ENCODE measurements around the gene LRPAP1.

Gene LRPAP1

GRCh38 chr4:3530663-3531254 lies 1.5 kb downstream of the LRPAP1 start:
- no peak for DNase-seq

- no peak for DNase-seq
Measured at GRCh38 chr4:3530051-3530450, 2.2 kb downstream of the LRPAP1 start.

- DNase-seq, result no peak
Measured at GRCh38 chr4:3529363-3529762, 2.9 kb downstream of the LRPAP1 start.

- no peak for DNase-seq
Measured at GRCh38 chr4:3527914-3528876, 4.0 kb downstream of the LRPAP1 start.

- DNase-seq, result no peak
Measured at GRCh38 chr4:3527101-3527913, 4.9 kb downstream of the LRPAP1 start.

- no peak for DNase-seq
Measured at GRCh38 chr4:3526456-3526855, 5.8 kb downstream of the LRPAP1 start.

GRCh38 chr4:3525532-3526430 lies 6.4 kb downstream of the LRPAP1 start:
- no peak for DNase-seq

- DNase-seq, result no peak
Measured at GRCh38 chr4:3524920-3525319, 7.3 kb downstream of the LRPAP1 start.

- no peak for DNase-seq
Measured at GRCh38 chr4:3524349-3524748, 7.9 kb downstream of the LRPAP1 start.

GRCh38 chr4:3523628-3524221 lies 8.5 kb downstream of the LRPAP1 start:
- no peak for DNase-seq

- no peak for DNase-seq
Measured at GRCh38 chr4:3523146-3523627, 9.0 kb downstream of the LRPAP1 start.

GRCh38 chr4:3522651-3523050 lies 9.6 kb downstream of the LRPAP1 start:
- DNase-seq, result no peak

- no peak for DNase-seq
Measured at GRCh38 chr4:3522326-3522640, 9.9 kb downstream of the LRPAP1 start.

GRCh38 chr4:3521621-3522325 lies 10.4 kb downstream of the LRPAP1 start:
- no peak for DNase-seq

GRCh38 chr4:3520796-3521600 lies 11.2 kb downstream of the LRPAP1 start:
- DNase-seq, result no peak

GRCh38 chr4:3520276-3520675 lies 11.9 kb downstream of the LRPAP1 start:
- no peak for DNase-seq

- DNase-seq, result no peak
Measured at GRCh38 chr4:3519468-3520264, 12.6 kb downstream of the LRPAP1 start.

- no peak for DNase-seq
Measured at GRCh38 chr4:3518941-3519340, 13.3 kb downstream of the LRPAP1 start.

- no peak for DNase-seq
Measured at GRCh38 chr4:3518511-3518880, 13.7 kb downstream of the LRPAP1 start.
